Activated CD8-positive, alpha-beta memory T cell treated with anti-CD3 and anti-CD28 coated beads for 4 hours (primary cell): ENCODE data around the gene CBARP.

Experiments used
- DNase-seq, 2 donors: peaks; one replicate each; pipeline ENCODE4 v3.0.0-alpha.2; 2020; ENCODE audit warnings: low read depth in 2 of 2

The CBARP gene

DNA sequence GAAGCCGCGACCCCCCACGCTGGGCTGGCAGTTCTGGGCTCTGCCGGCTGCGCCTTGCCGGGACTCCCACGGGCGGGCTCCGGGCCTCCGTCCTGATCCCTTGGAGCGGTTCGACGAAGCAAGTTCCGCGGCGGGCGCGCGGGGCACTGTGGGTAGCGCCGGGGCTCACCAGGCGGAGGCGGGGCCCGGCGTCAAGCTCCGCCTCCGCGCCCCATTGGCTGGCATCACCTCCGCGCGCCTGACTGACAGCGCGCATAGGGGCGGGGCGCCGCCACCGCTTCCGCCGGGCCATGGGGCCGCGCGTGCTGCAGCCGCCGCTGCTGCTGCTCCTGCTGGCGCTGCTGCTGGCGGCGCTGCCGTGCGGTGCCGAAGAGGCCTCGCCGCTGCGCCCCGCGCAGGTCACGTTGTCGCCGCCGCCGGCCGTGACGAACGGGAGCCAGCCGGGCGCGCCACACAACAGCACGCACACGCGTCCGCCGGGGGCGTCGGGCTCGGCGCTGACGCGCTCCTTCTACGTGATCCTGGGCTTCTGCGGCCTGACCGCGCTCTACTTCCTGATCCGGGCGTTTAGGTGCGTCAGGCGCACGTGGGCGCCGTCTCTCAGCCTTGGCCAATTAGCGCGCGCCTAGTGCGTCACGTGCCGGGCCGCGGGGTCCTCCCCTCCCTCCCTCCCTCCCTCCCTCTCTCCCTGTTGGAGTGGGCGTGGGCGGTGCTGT lies 37.6 kb upstream of the CBARP start, which contains the start of gene FAM174C:
TSS of gene FAM174C (plus strand) at position 271 of the 716 bp plus-strand sequence. CDS start at position 291, 20 bp downstream.
- peak; percentile 93 to 97 for DNase-seq

- DNase-seq = no peak
Observed at GRCh38 chr19:1274852-1275259, 37.1 kb upstream of the CBARP start.

DNA sequence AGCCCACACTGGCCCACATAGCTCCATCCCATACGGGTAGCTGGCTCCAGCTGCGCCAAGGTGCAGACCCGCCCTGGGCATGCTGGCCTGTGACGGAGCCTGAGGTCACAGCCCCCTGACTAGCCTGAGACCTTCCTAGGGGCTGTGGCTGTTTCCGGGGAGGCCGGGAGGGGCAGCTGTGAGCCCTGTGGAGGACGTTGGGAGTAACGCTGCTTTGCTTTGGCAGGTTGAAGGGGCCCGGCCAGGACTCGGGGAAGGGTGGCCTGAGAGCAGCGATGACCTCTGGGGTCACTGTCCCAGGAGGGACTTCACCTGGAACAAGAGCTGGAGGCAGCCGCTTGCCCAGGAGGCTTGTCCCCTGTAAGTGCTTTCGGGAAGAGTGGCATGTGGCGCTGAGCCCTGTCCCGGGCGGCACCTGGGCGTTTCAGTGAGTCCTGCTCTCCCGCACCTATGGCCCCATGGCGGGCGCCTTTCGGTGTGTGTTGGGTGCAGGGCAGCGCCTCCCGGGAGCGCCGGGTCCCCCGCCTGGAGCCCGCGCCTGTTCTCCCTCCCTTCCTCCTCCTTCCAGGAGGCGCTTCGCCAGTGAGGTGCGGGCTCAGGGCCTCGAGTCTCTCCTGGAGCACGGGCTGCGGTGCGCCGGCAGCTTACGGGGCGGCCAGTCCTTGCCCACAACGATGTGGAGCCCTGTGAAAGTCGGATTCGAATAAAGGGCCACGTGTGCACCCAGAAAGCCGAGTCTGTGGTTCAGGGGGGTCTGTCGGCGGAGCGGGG lies 36.5 kb upstream of the CBARP start:
- no peak for DNase-seq

- DNase-seq = no peak
Observed at GRCh38 chr19:1273263-1274041, 35.6 kb upstream of the CBARP start.

DNA sequence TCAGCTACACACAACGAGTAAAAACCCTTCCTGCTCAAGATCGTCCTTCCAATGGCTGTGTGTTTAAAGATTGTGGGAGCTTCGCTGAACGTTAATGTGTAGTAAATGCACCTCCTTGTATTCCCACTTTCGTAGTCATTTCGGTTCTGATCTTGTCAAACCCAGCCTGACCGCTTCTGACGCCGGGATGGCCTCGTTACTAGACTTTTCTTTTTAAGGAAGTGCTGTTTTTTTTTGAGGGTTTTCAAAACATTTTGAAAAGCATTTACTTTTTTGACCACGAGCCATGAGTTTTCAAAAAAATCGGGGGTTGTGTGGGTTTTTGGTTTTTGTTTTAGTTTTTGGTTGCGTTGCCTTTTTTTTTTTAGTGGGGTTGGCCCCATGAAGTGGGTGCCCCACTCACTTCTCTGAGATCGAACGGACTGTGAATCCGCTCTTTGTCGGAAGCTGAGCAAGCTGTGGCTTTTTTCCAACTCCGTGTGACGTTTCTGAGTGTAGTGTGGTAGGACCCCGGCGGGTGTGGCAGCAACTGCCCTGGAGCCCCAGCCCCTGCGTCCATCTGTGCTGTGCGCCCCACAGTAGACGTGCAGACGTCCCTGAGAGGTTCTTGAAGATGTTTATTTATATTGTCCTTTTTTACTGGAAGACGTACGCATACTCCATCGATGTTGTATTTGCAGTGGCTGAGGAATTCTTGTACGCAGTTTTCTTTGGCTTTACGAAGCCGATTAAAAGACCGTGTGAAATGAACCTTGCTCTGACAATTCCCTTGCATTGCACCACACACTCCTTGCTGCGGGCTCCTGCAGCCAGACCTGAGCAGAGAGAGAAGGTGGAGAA lies 34.8 kb upstream of the CBARP start:
- no peak for DNase-seq

DNA sequence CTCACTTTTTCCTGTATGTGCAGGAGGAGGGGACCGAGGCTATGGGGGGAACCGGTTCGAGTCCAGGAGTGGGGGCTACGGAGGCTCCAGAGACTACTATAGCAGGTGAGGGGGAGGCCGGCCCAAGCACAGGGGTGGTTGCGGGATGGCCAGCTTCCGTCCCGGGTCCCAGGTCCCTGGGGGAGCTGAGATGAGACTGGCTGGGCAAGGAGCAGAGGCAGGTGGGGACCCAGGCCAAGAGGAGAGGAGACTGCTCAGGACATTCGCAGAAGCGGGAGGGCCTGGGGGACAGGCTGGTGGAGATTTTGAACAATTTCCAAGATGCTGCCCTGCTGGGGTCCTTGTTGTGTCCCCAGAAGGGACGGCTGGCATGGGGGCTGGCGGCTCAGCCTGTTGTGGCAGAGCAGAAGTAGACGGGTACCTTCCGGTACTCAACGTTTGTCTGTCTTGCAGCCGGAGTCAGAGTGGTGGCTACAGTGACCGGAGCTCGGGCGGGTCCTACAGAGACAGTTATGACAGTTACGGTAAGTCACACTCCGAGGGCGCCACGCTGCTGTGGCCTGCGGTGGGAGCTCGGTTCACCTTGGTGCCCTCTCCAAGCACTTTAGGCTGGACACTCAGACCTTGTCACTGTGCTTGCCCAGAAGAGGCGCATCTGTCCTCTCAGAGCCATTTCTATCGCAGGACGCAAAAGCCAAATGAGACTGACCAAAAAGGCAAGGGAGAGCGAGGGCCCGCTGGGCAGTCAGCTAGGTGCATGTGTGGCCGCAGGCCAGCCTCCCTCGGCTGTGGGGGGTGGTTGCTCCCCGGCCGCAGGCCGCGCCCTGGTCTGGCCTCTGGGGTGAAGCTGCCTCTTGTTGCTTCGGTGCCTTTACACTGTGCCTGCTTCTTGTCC lies 34.0 kb upstream of the CBARP start:
- no peak for DNase-seq

GRCh38 chr19:1270854-1271527 lies 33.2 kb upstream of the CBARP start:
- no peak for DNase-seq

DNA sequence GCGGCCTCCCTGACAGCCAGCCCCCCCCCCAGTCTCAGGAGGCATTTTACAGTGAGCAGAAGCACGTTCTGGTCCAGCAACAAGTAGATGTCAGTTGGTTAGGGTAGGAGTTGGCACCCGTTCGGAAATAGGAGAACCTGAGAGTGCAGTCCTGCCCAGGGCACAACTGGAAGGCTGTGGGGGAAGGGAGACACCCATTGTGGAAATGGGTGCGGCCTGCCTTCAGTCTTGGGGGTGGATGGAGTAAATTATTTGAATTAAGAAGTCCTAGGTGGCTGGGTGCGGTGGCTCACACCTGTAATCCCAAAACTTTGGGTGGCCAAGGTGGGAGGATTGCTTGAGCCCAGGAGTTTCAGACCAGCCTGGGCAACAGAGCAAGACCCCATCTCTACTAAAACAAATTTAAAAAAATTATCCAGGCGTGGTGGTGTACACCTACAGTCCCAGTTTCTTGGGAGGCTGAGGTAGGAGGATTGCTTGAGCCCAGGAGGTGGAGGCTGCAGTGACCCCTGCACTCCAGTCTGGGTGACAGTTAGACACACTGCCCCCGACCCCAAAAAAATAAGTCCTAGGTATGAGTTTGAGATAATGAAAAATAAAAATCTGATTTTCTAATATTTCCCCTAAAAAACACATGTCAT lies 32.5 kb upstream of the CBARP start:
- no peak for DNase-seq

GRCh38 chr19:1269478-1270212 lies 31.8 kb upstream of the CBARP start:
- peak; percentile 66 to 71 for DNase-seq

GRCh38 chr19:1269065-1269477 lies 31.3 kb upstream of the CBARP start, which contains the start of gene CIRBP:
CIRBP (plus strand) TSS chr19:1269332; CDS start chr19:1270934, 1,602 bp downstream.
- DNase-seq = peak; percentile 99

DNA sequence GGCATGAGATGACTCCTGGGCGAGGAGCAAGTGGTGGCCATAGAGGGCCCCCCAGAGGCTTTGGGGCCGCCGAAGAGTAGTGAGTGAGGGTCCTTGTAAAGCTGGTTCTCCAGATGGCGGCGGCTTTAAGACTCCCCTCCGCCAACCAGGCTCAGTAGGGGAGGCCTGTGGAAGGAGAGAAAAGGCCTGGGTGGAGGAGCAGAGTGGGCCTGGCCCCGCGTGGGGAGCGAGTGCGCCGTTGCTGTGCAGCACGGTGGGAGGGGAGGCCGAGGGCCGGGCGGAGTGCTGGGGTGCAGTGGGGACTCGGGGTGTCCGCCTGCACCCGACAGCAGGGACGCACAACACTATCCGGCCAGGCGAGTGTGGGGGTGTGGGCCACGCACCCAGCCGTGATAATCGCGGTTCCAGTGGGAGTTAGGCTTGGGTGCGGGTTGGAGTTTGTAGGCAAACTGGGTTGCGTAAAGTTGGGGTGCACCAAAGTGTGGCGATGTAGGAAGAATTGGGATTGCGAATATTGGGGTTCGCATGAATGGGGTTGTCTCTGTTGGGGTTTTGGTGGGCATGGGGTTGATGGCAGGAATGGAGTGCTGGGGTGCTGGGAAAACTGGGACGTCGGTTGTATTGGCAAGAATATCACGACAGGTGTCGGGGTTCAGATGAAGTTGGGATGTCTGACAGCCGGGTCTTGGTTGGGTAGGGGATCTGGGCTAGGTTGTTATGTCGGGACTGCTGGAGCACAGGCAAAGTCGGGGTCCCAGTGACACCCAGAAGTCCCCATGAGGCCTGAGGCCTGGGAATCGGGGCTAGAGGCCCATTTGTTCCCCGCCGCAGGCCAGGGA lies 30.6 kb upstream of the CBARP start:
- DNase-seq = no peak

- no peak for DNase-seq
Observed at GRCh38 chr19:1267477-1268225, 29.8 kb upstream of the CBARP start.

DNA sequence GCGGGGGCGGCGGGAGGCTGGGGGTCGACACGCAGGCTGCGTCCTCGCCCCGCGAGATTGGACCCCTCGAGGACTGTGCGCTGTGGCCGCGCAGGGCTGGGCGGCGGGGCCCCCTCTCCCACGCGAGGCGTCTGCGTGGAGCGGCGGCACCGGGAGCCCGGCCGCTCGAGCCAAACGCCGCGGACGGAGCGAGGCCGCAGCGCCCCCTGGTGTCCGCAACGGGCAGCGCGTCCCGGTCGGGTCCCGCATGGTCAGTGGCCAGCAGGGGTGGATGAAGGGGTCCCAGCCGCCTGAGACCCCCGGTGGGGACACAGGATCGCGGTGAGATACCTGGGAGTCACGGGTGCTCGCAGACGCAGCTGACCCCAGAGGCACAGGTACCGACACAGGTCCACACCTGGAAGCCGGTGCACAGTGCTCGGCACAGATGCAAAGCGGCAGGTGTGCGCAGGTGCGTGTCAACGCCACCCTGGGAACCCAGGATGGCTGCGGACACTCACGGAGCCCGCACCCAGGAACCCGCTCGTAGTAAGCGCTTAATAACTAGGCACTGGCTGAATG lies 29.2 kb upstream of the CBARP start:
- no peak for DNase-seq

DNA sequence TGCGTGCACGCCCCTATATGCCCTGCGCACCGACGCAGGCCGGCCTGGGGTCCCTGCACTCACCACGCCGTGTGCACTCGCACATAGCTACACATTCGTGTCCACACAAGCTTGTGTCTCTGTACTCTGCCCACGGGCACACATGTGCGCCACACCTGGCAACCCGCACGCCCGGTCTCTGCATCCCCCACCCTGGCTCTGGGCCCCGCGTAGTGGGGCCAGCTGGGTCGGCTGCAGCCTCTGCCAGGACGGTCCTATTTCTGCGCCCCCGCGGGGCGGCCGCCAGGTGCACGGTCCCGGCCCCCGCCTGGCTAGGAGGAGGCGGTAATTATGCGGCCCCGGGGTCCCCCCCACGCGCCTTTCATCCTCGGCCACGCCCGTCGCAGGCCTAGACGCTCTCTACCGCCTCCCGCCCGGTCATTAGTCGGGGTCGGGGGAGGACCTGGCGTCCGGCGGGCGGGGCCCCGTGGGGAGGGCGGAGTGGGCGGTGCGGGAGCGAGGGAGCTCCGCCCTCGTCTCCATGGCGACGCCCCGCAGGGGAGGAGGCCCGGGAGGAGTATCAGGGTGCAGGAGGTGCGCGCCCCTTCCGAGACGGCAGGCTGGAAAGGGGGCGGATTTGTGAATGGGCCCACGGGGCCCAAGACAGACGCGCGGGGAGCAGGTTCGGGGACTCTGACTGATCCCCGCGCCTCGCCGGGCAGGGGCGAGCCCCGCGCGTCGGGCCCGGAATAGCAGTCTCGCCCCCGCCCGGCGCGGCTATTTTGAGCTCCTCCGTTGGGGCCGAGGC lies 28.5 kb upstream of the CBARP start:
- peak in 1 of 2 donors; percentile 68 for DNase-seq

DNA sequence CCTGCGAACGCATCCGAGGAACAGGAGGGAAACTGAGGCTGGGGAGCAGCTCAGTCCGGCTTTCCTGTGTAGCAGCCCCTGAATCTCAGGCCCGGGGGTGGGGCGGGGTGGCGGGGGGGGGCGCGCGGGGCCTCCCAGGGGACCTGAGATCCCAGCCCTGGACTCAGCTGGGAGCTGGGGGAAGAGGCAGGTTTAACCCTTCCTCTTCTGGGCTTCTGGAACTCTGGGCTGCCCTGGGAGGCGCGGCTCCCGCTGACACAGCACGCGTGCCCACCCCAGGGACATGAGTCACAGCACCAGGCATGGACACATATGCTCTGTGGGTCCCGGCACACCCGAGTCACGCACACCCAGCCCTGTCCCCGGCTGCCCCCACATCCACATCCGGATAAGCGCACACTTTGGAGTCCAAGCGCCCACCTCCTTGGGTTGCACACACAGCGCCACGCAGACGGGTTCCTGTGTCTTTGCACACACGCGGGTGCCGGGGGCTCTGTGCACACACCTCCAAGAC lies 27.9 kb upstream of the CBARP start:
- no peak for DNase-seq
